MCF 10A (cell line): ENCODE data around the gene TBC1D10A. TPM values are rescaled to one million over a fixed set of nuclear protein-coding genes. Genes with fewer than 3 reads are reported as not detected.

ENCODE experiments used
- BruUV-seq: library from RNA; stranded (reverse); fragments of 400-500 nt; replicated peaks from 2 replicates; lab custom pipeline; 2021; lab: Mats Ljungman, UMichigan
- CTCF ChIA-PET: fragments of 300-600 bp; sonication (Branson Sonifier 250); formaldehyde crosslinking; extraction: SDS; loops from one replicate; lab custom pipeline; 2021; ENCODE audit warnings: antibody characterized with exemption, inconsistent platforms; lab: Yijun Ruan, JAX
- POLR2A ChIA-PET: fragments of 300-600, 350-650 bp; sonication (Branson Sonifier 250); formaldehyde crosslinking; extraction: SDS; loops from one replicate; lab custom pipeline; 2020; ENCODE audit warnings: antibody characterized with exemption, inconsistent platforms; lab: Yijun Ruan, JAX
- DNase-seq: peaks from one replicate; pipeline ENCODE4 v3.0.0-alpha.2; 2018; ENCODE audit not compliant: unreplicated experiment
- H3K27ac Mint-ChIP-seq: one replicate; pipeline ENCODE4 v1.8.0; 2022; ENCODE audit warnings: mild to moderate bottlenecking, low read depth, mixed read lengths; ENCODE audit not compliant: unreplicated experiment
- H3K27me3 Mint-ChIP-seq: one replicate; pipeline ENCODE4 v1.8.0; 2022; ENCODE audit warnings: mixed read lengths; ENCODE audit not compliant: insufficient read depth, unreplicated experiment
- H3K36me3 Mint-ChIP-seq: one replicate; pipeline ENCODE4 v1.8.0; 2022; ENCODE audit warnings: mild to moderate bottlenecking, moderate library complexity, mixed read lengths; ENCODE audit not compliant: insufficient read depth, unreplicated experiment
- H3K4me1 Mint-ChIP-seq: one replicate; pipeline ENCODE4 v1.8.0; 2022; ENCODE audit warnings: mixed read lengths; ENCODE audit not compliant: insufficient read depth, unreplicated experiment
- H3K4me3 Mint-ChIP-seq: one replicate; pipeline ENCODE4 v1.8.0; 2022; ENCODE audit warnings: mild to moderate bottlenecking, moderate library complexity, mixed read lengths; ENCODE audit not compliant: unreplicated experiment
- H3K9me3 Mint-ChIP-seq: one replicate; pipeline ENCODE4 v1.8.0; 2022; ENCODE audit warnings: mixed read lengths; ENCODE audit not compliant: unreplicated experiment
- intact Hi-C: fragments of 100-400 bp; cut with micrococcal nuclease; formaldehyde crosslinking; loops from 2 replicates; pipeline ENCODE4 v1.14.1; 2022
- total RNA-seq: library from RNA; stranded (reverse); gene quantifications from 2 replicates; pipeline ENCODE4 v1.2.3, GENCODE V29; 2022
- TF ChIP-seq, protein P1 (sequence below): fragments of 200-600 bp; IDR thresholded peaks from one replicate; pipeline ENCODE4 v1.8.0; 2022; ENCODE audit warnings: antibody characterized with exemption, mild to moderate bottlenecking; ENCODE audit not compliant: unreplicated experiment

Gene TBC1D10A
- total RNA-seq, 1 experiment from 2014 or later = 11.1 TPM

DNA sequence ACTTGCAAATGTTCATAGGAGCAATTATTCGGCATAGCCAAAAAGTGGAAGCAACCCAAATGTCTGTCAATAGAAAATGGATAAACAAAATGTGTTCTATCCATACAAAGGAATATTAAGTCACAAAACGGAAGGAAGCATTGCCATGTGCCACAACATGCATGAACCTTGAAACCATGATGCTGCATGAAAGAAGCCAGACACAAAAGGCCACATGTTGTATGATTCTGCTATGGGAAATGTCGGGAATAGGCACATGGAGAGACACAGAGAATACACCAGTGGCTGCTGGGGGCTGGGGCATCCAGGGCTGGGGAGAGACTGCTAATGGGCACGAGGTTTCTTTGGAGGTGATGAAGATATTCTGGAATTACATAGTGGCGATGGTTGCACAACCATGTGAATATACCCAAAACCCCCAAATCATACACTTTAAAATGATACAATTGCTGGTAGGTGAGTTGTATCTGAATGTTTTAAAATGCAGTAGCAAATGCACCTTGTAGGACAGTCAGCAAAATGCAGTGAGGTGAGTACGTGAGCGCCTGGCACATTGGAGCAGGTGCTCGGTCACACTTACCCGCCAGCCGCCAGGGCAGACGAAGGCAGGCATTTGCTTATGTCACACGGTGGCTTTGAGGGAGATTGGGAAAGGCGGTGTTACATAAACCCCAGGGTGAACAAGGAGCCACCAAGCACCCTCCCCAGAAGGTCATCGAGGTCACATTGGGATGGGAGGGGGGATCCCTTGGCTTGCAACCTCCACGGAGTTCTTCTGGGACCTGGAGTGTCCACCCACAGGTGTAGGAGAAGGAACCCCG, 53.8 kb downstream of the TBC1D10A start:
- H3K4me1 Mint-ChIP-seq = peaks cover 5% of the 10 kb centered on the region
- no peaks in the 10 kb centered on the region for H3K27me3 Mint-ChIP-seq
- CTCF ChIA-PET = interaction anchor here (1.3 kb wide), 1 partner anchor 9 kb away, joined by 4 read pairs; no protein-coding TSS in a partner anchor
- H3K4me3 Mint-ChIP-seq = no peak overlapping the region
- H3K27ac Mint-ChIP-seq = no peak overlapping the region
- no peak for DNase-seq
- BruUV-seq = no TSS peak
- H3K9me3 Mint-ChIP-seq = no peaks in the 10 kb centered on the region
- TF ChIP-seq, protein P1, sequence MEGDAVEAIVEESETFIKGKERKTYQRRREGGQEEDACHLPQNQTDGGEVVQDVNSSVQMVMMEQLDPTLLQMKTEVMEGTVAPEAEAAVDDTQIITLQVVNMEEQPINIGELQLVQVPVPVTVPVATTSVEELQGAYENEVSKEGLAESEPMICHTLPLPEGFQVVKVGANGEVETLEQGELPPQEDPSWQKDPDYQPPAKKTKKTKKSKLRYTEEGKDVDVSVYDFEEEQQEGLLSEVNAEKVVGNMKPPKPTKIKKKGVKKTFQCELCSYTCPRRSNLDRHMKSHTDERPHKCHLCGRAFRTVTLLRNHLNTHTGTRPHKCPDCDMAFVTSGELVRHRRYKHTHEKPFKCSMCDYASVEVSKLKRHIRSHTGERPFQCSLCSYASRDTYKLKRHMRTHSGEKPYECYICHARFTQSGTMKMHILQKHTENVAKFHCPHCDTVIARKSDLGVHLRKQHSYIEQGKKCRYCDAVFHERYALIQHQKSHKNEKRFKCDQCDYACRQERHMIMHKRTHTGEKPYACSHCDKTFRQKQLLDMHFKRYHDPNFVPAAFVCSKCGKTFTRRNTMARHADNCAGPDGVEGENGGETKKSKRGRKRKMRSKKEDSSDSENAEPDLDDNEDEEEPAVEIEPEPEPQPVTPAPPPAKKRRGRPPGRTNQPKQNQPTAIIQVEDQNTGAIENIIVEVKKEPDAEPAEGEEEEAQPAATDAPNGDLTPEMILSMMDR = no peak
- POLR2A ChIA-PET = interaction anchor here (0.6 kb wide), 1 partner anchor 487 kb away, joined by 3 read pairs; no protein-coding TSS in a partner anchor
- no peaks in the 10 kb centered on the region for H3K36me3 Mint-ChIP-seq
- intact Hi-C loops = no loop called here

DNA sequence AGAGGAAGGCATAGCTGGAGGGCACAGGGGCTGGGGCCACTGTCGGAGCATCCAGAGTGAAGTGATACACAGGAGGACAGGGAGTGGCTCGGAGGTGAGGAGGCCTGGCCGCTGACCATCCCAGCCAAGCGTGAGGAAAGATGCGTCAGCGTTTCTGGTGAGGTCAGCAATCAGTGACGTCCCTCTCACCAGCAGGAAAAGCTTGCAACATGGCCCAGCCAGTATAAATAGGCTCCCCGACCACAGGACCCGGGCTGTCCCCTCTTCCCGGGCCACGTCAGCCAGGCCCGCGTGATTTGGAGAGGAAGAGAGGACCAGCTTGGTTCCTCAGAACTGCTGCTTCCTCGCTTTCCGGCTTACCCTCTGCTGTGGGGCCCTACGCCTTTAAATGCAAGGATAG, 55.9 kb downstream of the TBC1D10A start:
- Mint-ChIP-seq H3K27ac (no peak overlapping the region), H3K4me1 (no peaks in the 10 kb centered on the region), H3K36me3 (no peaks in the 10 kb centered on the region), H3K4me3 (no peak overlapping the region), H3K27me3 (no peaks in the 10 kb centered on the region), H3K9me3 (no peaks in the 10 kb centered on the region)
- ChIA-PET CTCF (no interaction called here), POLR2A (no interaction called here)
- TF ChIP-seq, protein P1 = no peak
- BruUV-seq = no TSS peak
- peak; percentile 72 for DNase-seq
- intact Hi-C loops = no loop called here

DNA sequence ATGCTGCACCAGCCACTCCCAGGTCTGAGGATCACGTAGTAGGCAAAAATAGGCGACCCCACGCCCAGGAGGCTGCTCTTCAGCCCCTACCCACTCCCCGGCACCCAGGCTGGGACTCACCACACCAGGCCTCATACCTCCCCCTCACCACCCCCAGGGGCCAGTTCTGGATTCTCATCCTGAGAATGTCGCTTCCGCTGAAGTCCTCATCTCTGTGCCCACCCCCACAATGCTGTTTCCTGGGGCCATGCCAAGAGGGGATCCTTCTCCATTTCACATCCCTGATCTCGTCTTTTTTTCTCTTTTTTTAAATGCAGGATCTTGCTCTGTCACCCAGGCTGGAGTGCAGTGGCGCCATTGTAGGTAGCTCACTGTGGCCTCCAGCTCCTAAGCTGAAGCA, 58.4 kb downstream of the TBC1D10A start:
- POLR2A ChIA-PET = interaction anchor here (0.9 kb wide), 1 partner anchor 18 kb away, joined by 3 read pairs; no protein-coding TSS in a partner anchor
- TF ChIP-seq, protein P1 = no peak
- intact Hi-C loops = no loop called here
- Mint-ChIP-seq H3K4me3 (no peak overlapping the region), H3K4me1 (peaks cover under 1% of the 10 kb centered on the region), H3K36me3 (no peaks in the 10 kb centered on the region), H3K27ac (no peak overlapping the region), H3K27me3 (no peaks in the 10 kb centered on the region), H3K9me3 (no peaks in the 10 kb centered on the region)
- BruUV-seq = no TSS peak
- no peak for DNase-seq
- CTCF ChIA-PET = interaction anchor here (1.3 to 1.5 kb wide), 2 partner anchors 13 to 20 kb away, joined by 7 to 9 read pairs; partner anchors contain the start of gene CASTOR1

DNA sequence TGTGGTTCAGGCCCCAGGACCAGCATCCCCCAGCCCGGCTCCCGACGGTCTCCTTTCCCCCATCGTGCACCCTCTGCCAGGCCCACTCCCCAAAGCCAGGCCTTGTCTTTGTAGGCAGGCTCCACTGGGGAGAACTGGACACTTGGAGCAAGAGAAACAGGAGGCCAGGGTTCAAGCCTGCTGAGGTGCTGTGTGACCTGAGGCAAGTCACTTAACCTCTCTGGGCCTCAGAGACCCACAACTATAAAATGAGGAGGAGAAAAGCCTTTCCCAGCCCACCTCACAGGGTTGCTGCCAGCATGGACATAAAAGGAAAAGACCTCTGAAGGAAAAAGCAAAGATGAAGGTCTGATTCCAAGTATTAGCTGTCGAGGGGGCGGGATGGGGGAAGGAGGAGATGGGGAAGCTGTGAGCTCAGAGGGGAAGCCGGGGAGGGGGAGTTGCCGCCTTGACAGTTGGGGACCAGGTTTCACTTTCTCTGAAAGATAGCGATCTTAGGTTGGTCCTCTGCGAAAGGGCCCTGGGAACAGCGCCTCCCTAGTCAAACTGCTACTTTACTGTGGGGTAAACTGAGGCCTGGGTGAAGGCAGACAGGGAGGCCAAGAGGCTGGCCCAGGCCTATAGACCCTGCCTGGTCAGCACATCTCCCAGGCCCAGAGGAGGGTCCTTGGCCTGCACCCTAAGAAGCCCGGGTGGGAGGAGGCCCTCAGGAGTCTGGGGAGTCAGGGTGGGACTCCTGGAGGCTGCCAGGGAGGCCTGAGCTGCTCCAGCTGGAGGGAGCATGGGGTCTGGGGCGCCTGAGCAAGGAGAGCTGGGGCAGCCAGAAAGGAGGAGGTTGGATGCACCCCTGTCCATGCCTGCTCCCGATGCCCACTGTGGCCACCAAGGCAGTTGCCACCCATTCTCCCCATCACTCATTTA, 59.1 kb downstream of the TBC1D10A start:
- CTCF ChIA-PET = interaction anchor here (0.8 to 1.5 kb wide), 3 partner anchors 12 to 159 kb away, joined by 3 to 9 read pairs (median 7); partner anchors contain the start of gene CASTOR1
- no peaks in the 10 kb centered on the region for H3K36me3 Mint-ChIP-seq
- H3K27ac Mint-ChIP-seq = no peak overlapping the region

More for the DNA sequence above, 59.1 kb downstream of the TBC1D10A start:
- Mint-ChIP-seq H3K27me3 (no peaks in the 10 kb centered on the region), H3K4me1 (peaks cover 6% of the 10 kb centered on the region), H3K4me3 (no peak overlapping the region), H3K9me3 (no peaks in the 10 kb centered on the region)
- intact Hi-C loops = no loop called here
- TF ChIP-seq, protein P1 = no peak
- no TSS peak for BruUV-seq
- no peak for DNase-seq
- POLR2A ChIA-PET = interaction anchor here (0.9 kb wide), 1 partner anchor 17 kb away, joined by 3 read pairs; no protein-coding TSS in a partner anchor
